Activated T-helper 2 cell treated with anti-CD3 and anti-CD28 coated beads, Interferon-gamma antibody, Interleukin-2, Interleukin-4, amounts not matched to agents 10 μg/mL and 5 μg/mL and 100 μg/mL, durations not matched to agents 14 hours and 24 hours and 36 hours (primary cell): ENCODE data around the gene SPRR2D. TPM values are rescaled to one million over a fixed set of nuclear protein-coding genes. Genes with fewer than 3 reads are reported as not detected.
"Not testable (repeated sequence)": the region's sequence is repeated elsewhere in the genome, so short reads cannot be mapped to it uniquely, and the experiment has no call there.

Experiments used
- DNase-seq: peaks from one replicate; pipeline ENCODE4 v3.0.0; 2021; ENCODE audit warnings: low spot score
- H3K27ac Mint-ChIP-seq: one replicate; pipeline ENCODE4 v1.8.0; 2021; ENCODE audit warnings: mixed read lengths
- H3K27me3 Mint-ChIP-seq: one replicate; pipeline ENCODE4 v1.8.0; 2021; ENCODE audit warnings: low read depth, mixed read lengths
- H3K36me3 Mint-ChIP-seq: one replicate; pipeline ENCODE4 v1.8.0; 2021; ENCODE audit warnings: low read depth, mixed read lengths
- H3K4me1 Mint-ChIP-seq: one replicate; pipeline ENCODE4 v1.8.0; 2021; ENCODE audit warnings: low read depth, mixed read lengths
- H3K4me3 Mint-ChIP-seq: one replicate; pipeline ENCODE4 v1.8.0; 2021; ENCODE audit warnings: low read depth, mild to moderate bottlenecking, moderate library complexity, mixed read lengths
- H3K9me3 Mint-ChIP-seq: one replicate; pipeline ENCODE4 v1.8.0; 2021; ENCODE audit warnings: mixed read lengths
- intact Hi-C: fragments of 100-400 bp; cut with micrococcal nuclease; formaldehyde crosslinking; loops from one replicate; pipeline ENCODE4 v1.15.1; 2023
- total RNA-seq: library from RNA; stranded (reverse); gene quantifications from 2 replicates; pipeline ENCODE4 v1.2.3, GENCODE V29; 2022

Gene SPRR2D
- total RNA-seq, 1 donor from 2014 or later: not detected

DNA sequence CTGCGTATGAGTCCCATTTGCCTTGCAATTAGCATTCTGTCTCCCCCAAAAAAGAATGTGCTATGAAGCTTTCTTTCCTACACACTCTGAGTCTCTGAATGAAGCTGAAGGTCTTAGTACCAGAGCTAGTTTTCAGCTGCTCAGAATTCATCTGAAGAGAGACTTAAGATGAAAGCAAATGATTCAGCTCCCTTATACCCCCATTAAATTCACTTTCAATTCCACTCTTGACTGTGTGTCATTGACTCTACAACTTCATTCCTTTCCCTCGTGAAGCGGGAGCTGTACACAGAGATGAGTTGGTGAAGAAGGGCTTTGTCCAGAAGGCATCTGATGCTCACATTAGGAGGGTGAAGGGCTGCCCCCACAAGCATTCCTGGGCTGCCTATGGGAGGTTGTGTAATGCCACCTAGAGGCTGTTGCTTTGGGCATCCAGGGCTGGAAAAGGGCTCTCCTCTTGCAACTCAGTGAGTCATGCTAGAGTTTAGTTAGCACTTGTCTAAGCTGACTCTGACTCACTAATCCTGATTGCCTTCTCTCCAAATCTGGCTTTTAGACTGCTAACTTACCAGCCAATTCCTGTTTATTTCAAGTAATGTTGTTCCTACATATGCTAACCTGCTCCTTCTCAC lies 8.1 kb downstream of the SPRR2D start:
- H3K27ac Mint-ChIP-seq: no peak overlapping the region
- DNase-seq: no peak
- no peak overlapping the region for H3K4me3 Mint-ChIP-seq
- H3K9me3 Mint-ChIP-seq: no peaks in the 10 kb centered on the region
- intact Hi-C loops: no loop called here
- no peaks in the 10 kb centered on the region for H3K4me1 Mint-ChIP-seq
- H3K36me3 Mint-ChIP-seq: no peaks in the 10 kb centered on the region
- no peaks in the 10 kb centered on the region for H3K27me3 Mint-ChIP-seq

DNA sequence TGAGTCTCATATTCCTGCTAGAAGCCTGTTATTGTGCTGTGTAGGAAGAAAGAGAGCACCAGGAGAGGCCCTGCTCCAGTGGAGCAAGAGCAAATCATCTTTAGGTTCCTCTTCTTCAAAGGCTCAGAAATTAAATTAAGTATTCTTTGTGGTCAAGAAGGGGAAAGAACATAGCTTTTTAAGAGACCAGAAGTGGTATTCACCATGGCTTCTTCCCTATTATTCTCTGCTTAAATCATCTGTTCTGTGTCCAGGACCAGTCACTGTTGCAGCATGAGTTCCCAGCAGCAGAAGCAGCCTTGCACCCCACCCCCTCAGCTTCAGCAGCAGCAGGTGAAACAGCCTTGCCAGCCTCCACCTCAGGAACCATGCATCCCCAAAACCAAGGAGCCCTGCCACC lies 8.8 kb downstream of the SPRR2D start:
- Mint-ChIP-seq H3K27me3 (no peaks in the 10 kb centered on the region), H3K4me3 (no peak overlapping the region), H3K4me1 (no peaks in the 10 kb centered on the region), H3K27ac (no peak overlapping the region), H3K36me3 (no peaks in the 10 kb centered on the region), H3K9me3 (no peaks in the 10 kb centered on the region)
- intact Hi-C loops: no loop called here
- no peak for DNase-seq

DNA sequence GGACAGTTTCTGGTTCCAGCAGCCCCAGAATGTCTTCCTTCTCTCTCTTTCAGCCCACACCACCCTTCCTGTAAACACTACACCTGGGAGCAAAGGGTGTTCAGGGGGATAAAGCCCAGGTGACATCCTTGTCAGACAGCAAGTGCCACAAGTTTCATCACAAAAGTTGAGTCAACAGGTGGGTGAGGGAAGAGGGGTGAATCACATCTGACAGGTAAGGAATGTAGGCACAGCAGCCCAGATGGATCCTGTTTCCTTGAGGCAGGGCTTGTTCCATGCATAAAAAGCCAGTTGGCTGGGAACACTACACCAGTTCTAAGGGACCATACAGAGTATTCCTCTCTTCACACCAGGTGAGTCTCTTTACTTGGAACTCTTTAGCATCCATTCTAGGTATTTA lies 10.0 kb downstream of the SPRR2D start, which contains the start of gene SPRR1B:
Gene SPRR1B (plus strand): TSS at position 309 of the 400 bp plus-strand sequence. CDS start 1,143 bp downstream, outside the sequence.
- no peaks in the 10 kb centered on the region for H3K36me3 Mint-ChIP-seq
- H3K27me3 Mint-ChIP-seq: no peaks in the 10 kb centered on the region
- no peak within 1 kb of the TSS for H3K27ac Mint-ChIP-seq
- H3K4me3 Mint-ChIP-seq: no peak within 1 kb of the TSS
- intact Hi-C loops: no loop called here
- H3K9me3 Mint-ChIP-seq: no peaks in the 10 kb centered on the region
- H3K4me1 Mint-ChIP-seq: no peaks in the 10 kb centered on the region
- no peak for DNase-seq

DNA sequence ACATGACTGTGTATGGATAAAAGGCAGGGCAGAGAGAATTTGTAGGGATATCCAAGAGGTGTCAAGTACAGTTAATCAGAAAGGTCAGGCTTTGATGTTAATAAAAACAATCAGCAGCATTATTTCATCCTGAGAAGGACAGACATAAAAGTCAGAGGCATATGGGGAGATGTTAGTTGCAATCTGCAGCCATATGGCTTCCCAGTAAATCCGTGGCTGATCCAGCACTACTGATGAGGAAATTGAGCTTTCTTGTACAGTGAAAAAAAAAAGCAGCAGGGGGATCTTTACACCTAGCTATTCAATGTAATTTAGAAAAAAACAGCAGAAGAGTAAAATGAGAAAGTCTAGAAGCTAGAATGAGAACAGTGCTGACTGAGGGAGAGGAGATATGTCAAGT lies 12.2 kb downstream of the SPRR2D start:
- Mint-ChIP-seq H3K4me1 (no peaks in the 10 kb centered on the region), H3K27ac (no peak overlapping the region), H3K4me3 (no peak overlapping the region), H3K27me3 (no peaks in the 10 kb centered on the region), H3K9me3 (no peaks in the 10 kb centered on the region), H3K36me3 (no peaks in the 10 kb centered on the region)
- intact Hi-C loops: no loop called here
- no peak for DNase-seq

DNA sequence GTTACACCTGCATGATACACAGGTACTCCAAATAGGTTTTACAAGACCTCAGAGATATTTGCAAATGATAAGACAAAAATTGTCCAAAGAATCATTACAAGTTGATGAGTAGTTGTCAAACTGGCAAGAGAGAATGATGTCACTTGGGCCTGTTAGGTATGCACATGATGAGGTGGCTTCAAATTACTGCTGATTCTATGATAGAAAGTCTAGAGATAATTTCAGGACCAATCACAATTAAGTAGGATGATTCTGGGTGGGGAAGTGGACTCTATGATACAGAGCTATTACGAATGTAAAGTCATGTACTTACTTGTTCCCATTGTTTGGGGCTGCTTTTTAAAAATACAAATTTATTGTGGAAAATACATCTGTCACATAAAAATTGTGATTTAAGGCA lies 15.1 kb downstream of the SPRR2D start:
- intact Hi-C loops: no loop called here
- no peak overlapping the region for H3K4me3 Mint-ChIP-seq
- no peak overlapping the region for H3K27ac Mint-ChIP-seq
- no peaks in the 10 kb centered on the region for H3K4me1 Mint-ChIP-seq
- no peaks in the 10 kb centered on the region for H3K27me3 Mint-ChIP-seq
- no peak for DNase-seq
- no peaks in the 10 kb centered on the region for H3K36me3 Mint-ChIP-seq
- H3K9me3 Mint-ChIP-seq: no peaks in the 10 kb centered on the region

DNA sequence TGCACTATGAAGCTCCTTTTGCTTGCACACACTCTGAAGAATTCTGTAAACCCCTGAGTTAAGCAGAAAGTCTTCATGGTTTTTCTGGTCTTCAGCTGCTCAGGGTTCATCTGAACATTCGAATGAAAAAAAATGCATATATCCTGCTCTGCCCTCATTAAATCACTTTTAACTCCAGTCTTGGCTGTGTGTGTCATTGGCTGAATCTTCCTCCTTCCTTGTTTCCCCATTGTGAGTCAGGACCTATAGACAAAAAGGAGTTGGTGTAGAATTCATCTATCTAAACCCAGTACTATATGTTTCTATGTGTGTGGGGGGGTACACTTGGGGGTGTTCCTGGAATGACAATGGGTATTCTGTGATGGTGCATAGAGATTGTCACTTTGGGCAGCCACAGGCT lies 16.5 kb downstream of the SPRR2D start:
- intact Hi-C loops: no loop called here
- no peak for DNase-seq
- no peaks in the 10 kb centered on the region for H3K4me1 Mint-ChIP-seq
- no peaks in the 10 kb centered on the region for H3K36me3 Mint-ChIP-seq
- no peak overlapping the region for H3K4me3 Mint-ChIP-seq
- no peaks in the 10 kb centered on the region for H3K9me3 Mint-ChIP-seq
- no peaks in the 10 kb centered on the region for H3K27me3 Mint-ChIP-seq
- H3K27ac Mint-ChIP-seq: no peak overlapping the region

DNA sequence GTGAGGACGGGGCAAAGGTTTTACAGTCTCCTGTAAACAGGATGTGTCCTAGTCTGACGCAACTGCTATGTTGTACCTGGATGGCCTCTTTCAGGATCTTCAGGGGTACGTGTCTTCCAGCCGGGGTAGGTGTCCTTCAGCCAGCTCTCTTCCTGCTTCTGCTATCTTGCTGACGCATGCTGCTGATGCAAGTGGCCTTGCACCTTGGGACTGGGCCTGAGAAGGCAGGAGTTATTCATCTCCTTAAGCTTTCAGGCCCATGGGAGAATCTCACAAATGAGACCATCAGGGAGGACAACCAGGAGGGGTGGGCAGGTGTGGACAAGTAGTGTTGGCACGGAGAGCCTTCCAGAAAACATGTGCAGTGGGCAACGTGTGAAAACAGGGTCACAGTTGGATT lies 17.8 kb downstream of the SPRR2D start:
- Mint-ChIP-seq H3K27me3 (no peaks in the 10 kb centered on the region), H3K36me3 (no peaks in the 10 kb centered on the region), H3K4me1 (no peaks in the 10 kb centered on the region), H3K27ac (no peak overlapping the region), H3K4me3 (no peak overlapping the region), H3K9me3 (no peaks in the 10 kb centered on the region)
- no peak for DNase-seq
- intact Hi-C loops: no loop called here

DNA sequence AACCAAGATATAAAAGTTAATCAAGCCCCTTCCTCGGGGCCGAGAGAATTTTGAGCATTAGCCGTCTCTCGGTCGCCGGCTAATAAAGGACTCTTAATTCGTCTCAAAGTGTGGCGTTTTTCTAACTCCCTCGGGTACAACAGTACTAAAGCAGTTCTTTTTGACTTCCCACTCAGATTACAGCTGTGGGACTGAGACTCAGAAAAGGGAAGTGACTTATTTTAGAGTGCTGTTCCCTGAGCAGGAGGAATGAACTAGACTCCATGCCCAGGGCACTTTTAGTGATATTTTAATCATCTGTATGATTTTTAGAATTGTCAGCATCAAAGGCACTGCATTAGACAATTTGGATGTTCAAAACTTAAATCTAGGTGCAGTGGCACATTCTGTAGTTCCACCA lies 18.6 kb downstream of the SPRR2D start:
- H3K4me1 Mint-ChIP-seq, DNase-seq, H3K27me3 Mint-ChIP-seq, H3K27ac Mint-ChIP-seq, H3K4me3 Mint-ChIP-seq, H3K9me3 Mint-ChIP-seq, intact Hi-C loops, H3K36me3 Mint-ChIP-seq: not testable (repeated sequence)

DNA sequence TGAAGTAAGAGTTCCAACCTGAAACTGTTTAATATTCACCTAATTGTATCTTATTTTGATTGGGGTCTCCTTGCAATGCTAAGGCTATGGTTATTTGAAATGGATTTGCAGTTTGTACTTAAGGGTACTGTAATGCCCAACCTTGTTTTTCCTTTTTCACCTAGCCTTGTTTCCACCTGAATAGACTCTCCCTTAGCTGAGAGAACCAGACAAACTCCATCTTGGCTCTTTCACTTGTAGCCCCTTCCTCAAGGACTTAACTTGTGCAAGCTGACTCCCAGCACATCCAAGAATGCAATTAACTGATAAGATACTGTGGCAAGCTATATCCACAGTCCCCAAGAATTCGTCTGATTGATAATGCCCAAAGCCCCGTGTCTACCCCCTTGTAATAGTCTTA lies 19.1 kb downstream of the SPRR2D start:
- H3K36me3 Mint-ChIP-seq, H3K27me3 Mint-ChIP-seq, H3K4me1 Mint-ChIP-seq, intact Hi-C loops, H3K4me3 Mint-ChIP-seq, H3K9me3 Mint-ChIP-seq, DNase-seq, H3K27ac Mint-ChIP-seq: not testable (repeated sequence)

DNA sequence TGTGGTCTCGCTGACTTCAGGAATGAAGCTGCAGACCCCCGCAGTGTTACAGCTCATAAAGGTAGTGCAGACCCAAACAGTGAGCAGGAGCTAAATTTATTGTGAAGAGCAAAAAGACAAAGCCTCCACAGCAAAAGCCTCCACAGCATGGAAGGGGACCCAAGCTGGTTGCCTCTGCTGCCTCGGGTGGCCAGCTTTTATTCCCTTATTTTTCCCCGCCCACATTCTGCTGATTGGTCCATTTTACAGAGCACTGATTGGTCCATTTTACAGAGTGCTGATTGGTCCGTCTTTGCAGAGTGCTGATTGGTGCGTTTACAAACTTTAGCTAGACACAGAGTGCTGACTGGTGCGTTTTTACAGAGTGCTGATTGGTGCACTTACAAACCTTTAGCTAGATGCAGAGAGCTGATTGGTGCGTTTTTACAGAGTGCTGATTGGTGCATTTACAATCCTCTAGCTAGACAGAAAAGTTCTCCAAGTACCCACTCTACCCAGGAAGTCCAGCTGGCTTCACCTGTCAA lies 29.6 kb downstream of the SPRR2D start:
- H3K36me3 Mint-ChIP-seq, H3K4me1 Mint-ChIP-seq, H3K9me3 Mint-ChIP-seq, DNase-seq, intact Hi-C loops, H3K27ac Mint-ChIP-seq, H3K27me3 Mint-ChIP-seq, H3K4me3 Mint-ChIP-seq: not testable (repeated sequence)

DNA sequence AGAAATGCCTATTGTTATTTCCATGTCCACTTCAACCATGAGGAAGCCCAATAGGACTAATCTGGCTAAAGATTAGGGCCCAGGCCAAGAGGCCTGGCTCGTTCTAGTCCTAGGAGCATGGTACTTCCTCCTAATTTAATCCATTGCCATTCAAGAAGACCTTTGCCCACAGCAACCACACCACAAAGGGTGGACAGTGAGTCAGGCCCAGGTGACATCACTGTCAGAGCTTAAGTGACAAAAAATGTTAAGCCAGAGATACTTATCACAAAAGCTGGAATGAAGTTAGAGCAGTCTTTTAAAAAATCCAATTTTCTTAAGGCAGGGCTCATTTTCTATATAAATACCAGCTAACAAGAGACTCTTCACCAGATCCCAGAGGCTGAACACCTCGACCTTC lies 39.5 kb downstream of the SPRR2D start, which contains the start of gene SPRR3:
Gene SPRR3 (plus strand): TSS at position 368 of the 400 bp plus-strand sequence. CDS start 1,272 bp downstream, outside the sequence.
- no peak within 1 kb of the TSS for H3K4me3 Mint-ChIP-seq
- DNase-seq: no peak
- no peak within 1 kb of the TSS for H3K27ac Mint-ChIP-seq
- intact Hi-C loops: no loop called here
- no peaks in the 10 kb centered on the region for H3K36me3 Mint-ChIP-seq
- H3K27me3 Mint-ChIP-seq: no peaks in the 10 kb centered on the region
- H3K4me1 Mint-ChIP-seq: no peaks in the 10 kb centered on the region
- H3K9me3 Mint-ChIP-seq: no peaks in the 10 kb centered on the region

DNA sequence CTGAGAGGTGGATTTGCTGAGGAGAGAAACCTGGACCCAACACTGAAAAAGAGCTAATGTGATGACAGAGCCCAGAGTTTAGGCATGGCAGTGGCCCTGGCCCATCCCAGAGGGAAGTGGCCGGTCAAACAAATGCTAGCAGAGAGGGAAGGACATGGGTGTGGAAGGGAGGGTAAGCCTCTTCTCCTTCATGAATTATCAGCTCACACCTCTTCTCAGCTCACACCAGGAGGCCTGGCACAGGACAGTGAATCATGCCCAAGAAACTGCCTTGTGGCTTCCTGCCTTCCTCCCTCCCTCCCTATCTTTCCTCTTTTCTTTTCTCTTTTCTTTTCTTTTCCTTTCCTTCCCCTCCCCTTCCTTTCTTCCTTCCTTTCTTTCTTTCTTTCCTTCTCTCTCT lies 40.6 kb downstream of the SPRR2D start:
- H3K9me3 Mint-ChIP-seq: no peaks in the 10 kb centered on the region
- H3K27ac Mint-ChIP-seq: no peak overlapping the region
- no peak for DNase-seq
- intact Hi-C loops: no loop called here
- no peaks in the 10 kb centered on the region for H3K36me3 Mint-ChIP-seq
- H3K4me1 Mint-ChIP-seq: no peaks in the 10 kb centered on the region
- H3K27me3 Mint-ChIP-seq: no peaks in the 10 kb centered on the region
- H3K4me3 Mint-ChIP-seq: no peak overlapping the region

DNA sequence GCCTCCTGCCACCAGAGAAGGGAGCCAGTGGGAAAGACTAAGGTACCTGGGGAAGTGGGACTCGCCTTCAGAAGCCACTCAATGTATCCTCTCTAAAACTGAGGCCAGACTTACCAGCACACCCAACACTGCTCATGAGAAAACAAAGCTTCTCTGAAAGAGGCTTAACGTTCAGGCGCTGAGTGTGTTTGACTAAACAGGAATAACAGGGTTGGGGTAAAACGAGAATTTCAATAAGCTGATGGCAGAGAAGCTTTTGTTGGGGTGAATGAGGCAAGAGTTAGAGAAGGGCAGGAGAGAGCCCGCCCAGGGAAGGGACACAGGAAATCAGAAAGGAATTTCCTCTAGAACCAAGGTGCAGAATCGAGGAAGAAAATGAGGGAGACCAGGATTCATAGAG lies 41.1 kb downstream of the SPRR2D start:
- intact Hi-C loops: no loop called here
- Mint-ChIP-seq H3K9me3 (no peaks in the 10 kb centered on the region), H3K4me1 (no peaks in the 10 kb centered on the region), H3K36me3 (no peaks in the 10 kb centered on the region), H3K27ac (no peak overlapping the region), H3K4me3 (no peak overlapping the region), H3K27me3 (no peaks in the 10 kb centered on the region)
- DNase-seq: no peak

DNA sequence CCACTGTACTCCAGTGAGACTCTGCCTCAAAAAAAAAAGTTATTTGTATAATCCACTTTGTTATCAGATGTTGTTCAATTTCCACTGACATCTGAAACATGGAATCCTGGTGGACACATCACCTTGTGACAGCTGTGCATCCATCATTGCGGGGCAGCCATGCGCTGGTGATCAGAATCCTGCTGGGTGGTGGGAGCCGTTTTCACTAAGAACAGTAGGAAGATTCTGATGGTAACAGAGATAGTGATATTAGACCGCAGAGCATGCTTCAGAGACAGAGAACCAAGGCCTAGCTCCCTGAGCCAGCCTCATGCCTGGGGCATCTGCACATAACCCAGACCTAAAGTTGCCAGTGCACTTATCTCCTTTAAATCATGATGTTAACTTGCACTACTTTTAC lies 42.4 kb downstream of the SPRR2D start:
- H3K4me1 Mint-ChIP-seq: no peaks in the 10 kb centered on the region
- H3K9me3 Mint-ChIP-seq: no peaks in the 10 kb centered on the region
- intact Hi-C loops: no loop called here
- no peak overlapping the region for H3K27ac Mint-ChIP-seq
- H3K27me3 Mint-ChIP-seq: no peaks in the 10 kb centered on the region
- H3K4me3 Mint-ChIP-seq: no peak overlapping the region
- no peaks in the 10 kb centered on the region for H3K36me3 Mint-ChIP-seq
- no peak for DNase-seq
